ENCODE data around the gene PBX3.

Gene PBX3

DNA sequence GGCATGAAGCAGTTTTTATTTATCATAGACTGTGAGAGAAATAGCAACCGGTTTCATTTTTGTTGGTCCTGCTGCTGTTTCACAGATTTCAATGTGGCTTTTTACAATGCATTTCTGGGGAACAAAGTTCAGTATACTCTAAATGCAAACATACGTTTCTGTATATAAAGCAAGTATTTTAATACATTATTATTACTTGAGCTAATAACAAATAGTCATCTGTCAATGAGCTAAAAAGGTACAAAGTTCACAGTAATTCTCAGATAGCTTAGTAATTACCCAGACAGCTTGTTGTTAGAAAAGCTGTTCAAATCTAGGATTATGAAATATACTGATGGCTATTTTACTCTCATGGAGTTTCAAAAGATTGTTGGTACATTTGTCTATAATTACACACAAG, 50.8 kb downstream of the PBX3 start:
- TF ChIP-seq CTCF (IDR thresholded peaks at IDR 0.05; ENCODE audit: low read depth, low read length), result no peak
- no peak for DNase-seq (ENCODE audit: extremely low read depth, low read depth)

- TF ChIP-seq CTCF (IDR thresholded peaks at IDR 0.05; ENCODE audit: low read depth, low read length), result no peak
- no peak for DNase-seq (ENCODE audit: extremely low read depth, low read depth)
Observed at GRCh38 chr9:125803526-125803925, 56.4 kb downstream of the PBX3 start.

DNA sequence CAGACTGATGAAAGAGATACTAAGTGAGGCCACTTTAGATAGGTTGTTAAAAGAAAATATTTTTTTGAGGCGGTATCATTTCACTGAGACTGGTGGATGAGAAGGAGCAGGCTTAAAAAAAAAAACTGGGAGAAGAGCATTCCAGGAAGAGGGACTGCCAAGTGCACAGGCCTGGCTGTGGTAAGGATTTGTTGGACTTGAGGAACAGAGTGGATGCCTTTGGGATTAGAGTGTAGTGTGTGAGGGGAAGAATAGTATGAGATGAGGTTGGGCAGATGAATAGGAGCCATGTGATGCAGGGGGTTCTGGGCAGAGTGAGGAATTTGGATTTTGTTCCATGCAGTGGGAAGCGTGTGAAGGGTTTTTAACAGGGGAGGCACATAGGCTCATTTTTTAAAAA, 57.9 kb downstream of the PBX3 start:
- TF ChIP-seq CTCF (IDR thresholded peaks at IDR 0.05; ENCODE audit: low read depth, low read length), result no peak

GRCh38 chr9:125805586-125805985, 58.4 kb downstream of the PBX3 start:
- no peak for DNase-seq (ENCODE audit: extremely low read depth, low read depth)
- no peak for TF ChIP-seq CTCF (IDR thresholded peaks at IDR 0.05; ENCODE audit: low read depth, low read length)

More for the DNA sequence above, 57.9 kb downstream of the PBX3 start:
- DNase-seq (ENCODE audit: extremely low read depth, low read depth), result peak; percentile 35

DNA sequence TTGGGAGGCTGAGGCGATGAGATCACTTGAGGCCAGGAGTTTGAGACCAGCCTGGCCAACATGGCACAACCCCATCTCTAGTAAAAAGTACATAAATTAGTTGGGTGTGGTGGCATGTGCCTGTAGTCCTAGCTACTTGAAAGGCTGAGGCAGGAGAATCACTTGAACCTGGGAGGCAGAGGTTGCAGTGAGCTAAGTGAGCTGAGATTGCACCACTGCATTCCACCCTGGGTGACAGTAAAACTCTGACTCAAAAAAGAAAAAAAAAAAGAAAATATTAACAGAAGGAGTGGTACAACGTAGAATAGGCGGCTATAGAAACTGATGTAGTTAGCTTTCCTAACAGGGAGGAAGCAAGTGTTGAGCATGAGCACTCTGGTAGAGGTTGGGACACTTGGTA, 59.9 kb downstream of the PBX3 start:
- no peak for TF ChIP-seq CTCF (IDR thresholded peaks at IDR 0.05; ENCODE audit: low read depth, low read length)
- DNase-seq (ENCODE audit: extremely low read depth, low read depth), result no peak

GRCh38 chr9:125810161-125810560, 63.0 kb downstream of the PBX3 start:
- no peak for DNase-seq (ENCODE audit: extremely low read depth, low read depth)
- TF ChIP-seq CTCF (IDR thresholded peaks at IDR 0.05; ENCODE audit: low read depth, low read length), result no peak

DNA sequence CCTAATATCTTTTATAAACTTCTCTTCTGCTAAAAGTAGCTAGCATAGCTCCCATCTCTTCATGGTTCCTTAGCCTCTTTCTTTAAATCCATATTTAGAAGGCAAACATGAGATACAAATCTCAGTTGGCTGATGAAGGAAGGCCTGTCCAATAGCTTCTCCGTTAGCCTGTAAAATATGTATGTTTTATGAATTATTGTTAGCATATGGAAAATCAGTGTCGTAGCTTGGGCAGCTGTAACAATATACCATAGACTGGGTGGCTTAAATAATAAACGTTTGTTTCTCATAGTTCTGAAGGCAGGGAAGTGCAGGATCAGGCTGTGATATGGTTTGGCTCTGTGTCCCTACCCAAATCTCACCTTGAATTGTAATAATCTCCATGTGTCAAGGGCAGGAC, 63.8 kb downstream of the PBX3 start:
- TF ChIP-seq CTCF (IDR thresholded peaks at IDR 0.05; ENCODE audit: low read depth, low read length), result no peak

More for the DNA sequence above, 63.8 kb downstream of the PBX3 start:
- no peak for DNase-seq (ENCODE audit: extremely low read depth, low read depth)
